ENCODE data around the gene ADGRE2. TPM values are rescaled to one million over a fixed set of nuclear protein-coding genes. Genes with fewer than 3 reads are reported as not detected.

ADGRE2 gene
- total RNA-seq, 1 experiment from 2014 or later, result 0.26 TPM

DNA sequence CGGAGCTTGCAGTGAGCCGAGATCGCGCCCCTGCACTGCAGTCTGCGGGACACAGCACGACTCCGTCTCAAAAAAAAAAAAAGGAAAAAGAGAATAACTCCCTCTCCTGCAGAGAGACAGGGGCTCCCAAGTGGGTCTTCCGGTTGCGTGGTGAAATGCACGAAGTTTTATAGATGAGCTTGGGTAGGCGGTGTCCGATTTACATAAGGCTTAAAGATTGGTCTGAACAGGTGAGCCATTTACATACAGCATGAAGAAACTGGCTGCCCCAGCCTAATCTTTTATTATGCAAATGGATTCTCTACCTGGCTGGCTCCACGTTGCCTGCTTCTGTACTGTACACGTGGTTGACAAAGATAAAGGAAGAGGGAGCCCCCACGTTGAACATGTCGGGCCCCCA is 19.5 kb downstream of the ADGRE2 start:
- BruUV-seq (replicated peaks), result no TSS peak
- no peak for DNase-seq
- H3K9me2 ChIP-seq (ENCODE audit: insufficient read depth), result no peaks in the 10 kb centered on the region
- CTCF ChIA-PET, result interaction anchor here (0.6 kb wide), 1 partner anchor 185 kb away, joined by 3 read pairs; no protein-coding TSS in a partner anchor
- no peaks in the 10 kb centered on the region for H3K4me1 ChIP-seq (replicated peaks; ENCODE audit: insufficient read depth)
- POLR2A ChIA-PET (ENCODE audit: unreplicated experiment), result no interaction called here
- H3K27me3 ChIP-seq (ENCODE audit: insufficient read depth, low read depth), result no peaks in the 10 kb centered on the region
- H3K4me3 ChIP-seq, result no peak overlapping the region
- no peaks in the 10 kb centered on the region for H3F3A ChIP-seq (ENCODE audit: insufficient read depth, low read depth)
- no peaks in the 10 kb centered on the region; the same call in 1 of the 2 replicates for H4K20me1 ChIP-seq (ENCODE audit: insufficient read depth)
- H3K4me2 ChIP-seq, result no peak overlapping the region
- TF ChIP-seq, protein P1, sequence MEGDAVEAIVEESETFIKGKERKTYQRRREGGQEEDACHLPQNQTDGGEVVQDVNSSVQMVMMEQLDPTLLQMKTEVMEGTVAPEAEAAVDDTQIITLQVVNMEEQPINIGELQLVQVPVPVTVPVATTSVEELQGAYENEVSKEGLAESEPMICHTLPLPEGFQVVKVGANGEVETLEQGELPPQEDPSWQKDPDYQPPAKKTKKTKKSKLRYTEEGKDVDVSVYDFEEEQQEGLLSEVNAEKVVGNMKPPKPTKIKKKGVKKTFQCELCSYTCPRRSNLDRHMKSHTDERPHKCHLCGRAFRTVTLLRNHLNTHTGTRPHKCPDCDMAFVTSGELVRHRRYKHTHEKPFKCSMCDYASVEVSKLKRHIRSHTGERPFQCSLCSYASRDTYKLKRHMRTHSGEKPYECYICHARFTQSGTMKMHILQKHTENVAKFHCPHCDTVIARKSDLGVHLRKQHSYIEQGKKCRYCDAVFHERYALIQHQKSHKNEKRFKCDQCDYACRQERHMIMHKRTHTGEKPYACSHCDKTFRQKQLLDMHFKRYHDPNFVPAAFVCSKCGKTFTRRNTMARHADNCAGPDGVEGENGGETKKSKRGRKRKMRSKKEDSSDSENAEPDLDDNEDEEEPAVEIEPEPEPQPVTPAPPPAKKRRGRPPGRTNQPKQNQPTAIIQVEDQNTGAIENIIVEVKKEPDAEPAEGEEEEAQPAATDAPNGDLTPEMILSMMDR (conservative IDR thresholded peaks at IDR 0.05), result no peak
- no peak for TF ChIP-seq EZH2 (IDR thresholded peaks at IDR 0.05; ENCODE audit: low read depth)
- H3K36me3 ChIP-seq (ENCODE audit: low read depth), result no peaks in the 10 kb centered on the region
- intact Hi-C loops (cut with micrococcal nuclease; ENCODE audit: unreplicated experiment), result no loop called here
- H3K9me3 ChIP-seq (ENCODE audit: insufficient read depth, low read depth), result no peaks in the 10 kb centered on the region
- no peak overlapping the region for H2AFZ ChIP-seq
- H3K27ac ChIP-seq, result no peak overlapping the region
- H3K79me2 ChIP-seq (ENCODE audit: low read depth), result no peaks in the 10 kb centered on the region

DNA sequence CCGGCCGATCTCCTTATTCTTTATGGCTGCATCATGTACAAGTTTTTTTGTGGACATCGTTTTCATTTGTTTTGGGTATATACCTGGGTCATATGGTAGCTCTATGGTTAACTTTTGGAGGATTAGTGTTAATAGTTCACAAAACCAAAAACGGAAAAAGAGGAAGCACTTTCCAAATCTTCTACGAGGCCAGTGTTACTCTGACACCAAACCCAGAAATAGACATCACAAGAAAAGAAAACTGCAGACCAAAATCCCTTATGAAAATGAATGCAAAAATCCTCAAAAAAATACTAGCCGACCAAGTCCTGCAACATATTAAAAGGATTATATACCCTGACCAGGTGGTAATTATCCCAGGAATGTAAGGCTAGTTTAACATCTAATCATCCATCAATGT is 29.8 kb downstream of the ADGRE2 start:
- intact Hi-C loops (cut with micrococcal nuclease; ENCODE audit: unreplicated experiment), result no loop called here
- BruUV-seq (replicated peaks), result no TSS peak

DNA sequence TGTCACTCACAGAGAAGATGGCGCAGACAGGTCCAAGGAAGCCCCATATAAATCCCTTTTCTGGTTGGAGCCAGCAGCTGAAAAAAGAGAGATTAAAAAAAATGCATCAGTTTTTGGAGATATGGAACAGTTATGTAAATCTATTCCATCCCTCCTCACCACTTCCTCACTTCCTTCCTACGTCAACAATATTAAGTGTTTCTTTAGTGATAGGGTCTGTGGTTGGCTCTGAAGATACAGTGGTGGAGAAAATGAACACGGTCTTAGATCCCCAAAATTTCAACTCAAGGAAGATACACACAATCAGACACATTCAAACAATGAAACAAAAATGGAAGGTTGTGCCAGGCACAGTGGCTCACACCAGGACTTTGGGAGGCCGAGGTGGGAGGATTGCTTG is 31.5 kb downstream of the ADGRE2 start:
- BruUV-seq (replicated peaks), result no TSS peak
- H4K20me1 ChIP-seq (ENCODE audit: insufficient read depth), result no peaks in the 10 kb centered on the region
- H3F3A ChIP-seq (ENCODE audit: insufficient read depth, low read depth), result no peaks in the 10 kb centered on the region
- H2AFZ ChIP-seq, result no peak overlapping the region
- H3K27me3 ChIP-seq (ENCODE audit: insufficient read depth, low read depth), result no peaks in the 10 kb centered on the region
- H3K36me3 ChIP-seq (ENCODE audit: low read depth), result peaks cover 6% of the 10 kb centered on the region; the same call in 1 of the 2 replicates
- POLR2A ChIA-PET (ENCODE audit: unreplicated experiment), result no interaction called here
- no peak for DNase-seq
- H3K4me2 ChIP-seq, result no peak overlapping the region
- H3K27ac ChIP-seq, result no peak overlapping the region
- H3K79me2 ChIP-seq (ENCODE audit: low read depth), result no peaks in the 10 kb centered on the region
- intact Hi-C loops (cut with micrococcal nuclease; ENCODE audit: unreplicated experiment), result no loop called here
- H3K9me2 ChIP-seq (ENCODE audit: insufficient read depth), result no peaks in the 10 kb centered on the region
- H3K4me1 ChIP-seq (replicated peaks; ENCODE audit: insufficient read depth), result no peaks in the 10 kb centered on the region
- TF ChIP-seq EZH2 (IDR thresholded peaks at IDR 0.05; ENCODE audit: low read depth), result no peak
- TF ChIP-seq, protein P1 (conservative IDR thresholded peaks at IDR 0.05), result no peak
- no peaks in the 10 kb centered on the region for H3K9me3 ChIP-seq (ENCODE audit: insufficient read depth, low read depth)
- no peak overlapping the region for H3K4me3 ChIP-seq
- CTCF ChIA-PET, result no interaction called here

More for the DNA sequence above, 29.8 kb downstream of the ADGRE2 start:
- no peak for TF ChIP-seq EZH2 (IDR thresholded peaks at IDR 0.05; ENCODE audit: low read depth)
- TF ChIP-seq, protein P1 (conservative IDR thresholded peaks at IDR 0.05), result no peak
- H3K27me3 ChIP-seq (ENCODE audit: insufficient read depth, low read depth), result no peaks in the 10 kb centered on the region
- no peak overlapping the region for H3K4me3 ChIP-seq
- no peak overlapping the region for H2AFZ ChIP-seq
- no peak for DNase-seq
- H3K36me3 ChIP-seq (ENCODE audit: low read depth), result no peaks in the 10 kb centered on the region
- no peak overlapping the region for H3K27ac ChIP-seq
- H4K20me1 ChIP-seq (ENCODE audit: insufficient read depth), result no peaks in the 10 kb centered on the region
- no peaks in the 10 kb centered on the region for H3K9me3 ChIP-seq (ENCODE audit: insufficient read depth, low read depth)
- H3K4me2 ChIP-seq, result no peak overlapping the region
- H3K4me1 ChIP-seq (replicated peaks; ENCODE audit: insufficient read depth), result no peaks in the 10 kb centered on the region
- ChIA-PET CTCF (no interaction called here), POLR2A (ENCODE audit: unreplicated experiment) (no interaction called here)
- H3K9me2 ChIP-seq (ENCODE audit: insufficient read depth), result no peaks in the 10 kb centered on the region
- H3F3A ChIP-seq (ENCODE audit: insufficient read depth, low read depth), result no peaks in the 10 kb centered on the region
- H3K79me2 ChIP-seq (ENCODE audit: low read depth), result no peaks in the 10 kb centered on the region
